GM21381 (cell line): Measurements from ENCODE around the gene TTI1.

Experiments used
- ATAC-seq: cut with Tn5 transposase; IDR thresholded peaks from one replicate; pipeline ENCODE4 v1.9.1; 2021; ENCODE audit warnings: mild to moderate bottlenecking, moderate library complexity; ENCODE audit not compliant: unreplicated experiment

Gene TTI1

DNA sequence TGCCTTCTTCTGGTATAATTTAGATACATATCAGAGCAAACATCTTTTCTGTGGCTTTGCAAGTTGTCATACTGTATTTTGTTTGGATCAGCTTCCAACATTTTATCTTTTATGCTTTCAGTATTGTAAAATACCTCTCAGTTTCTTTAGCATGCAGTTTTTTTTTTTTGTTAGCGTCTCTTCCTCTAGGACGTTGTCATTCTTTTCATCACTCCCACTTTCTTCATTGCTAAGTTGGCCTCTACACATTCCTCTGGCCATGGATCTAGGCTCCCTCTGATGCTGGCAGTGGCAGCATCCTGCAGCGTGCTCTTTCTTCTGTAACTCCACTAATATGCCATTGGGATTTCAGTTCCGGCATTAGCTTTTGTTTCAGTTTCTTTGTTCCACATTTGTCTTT is 22.0 kb upstream of the TTI1 start:
- no peak for ATAC-seq

DNA sequence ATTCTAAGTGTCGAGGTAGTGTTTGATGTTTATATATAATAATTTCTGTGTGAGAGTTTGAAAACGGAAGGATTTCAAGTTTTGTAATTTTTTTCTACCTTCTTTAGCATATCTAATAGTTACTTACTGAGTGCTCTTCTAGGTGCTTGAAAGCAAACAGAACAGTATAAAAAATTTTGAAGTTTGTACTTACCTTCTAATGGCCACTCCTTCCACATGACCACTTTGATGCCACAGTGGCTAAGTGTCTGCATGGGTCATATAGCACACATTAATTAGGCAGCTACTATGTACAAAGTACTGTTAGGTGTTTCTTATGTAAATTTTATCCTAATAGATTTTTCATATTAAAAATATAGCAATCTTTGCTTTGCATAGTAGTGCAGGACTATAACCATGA is 21.4 kb upstream of the TTI1 start:
- ATAC-seq: no peak

DNA sequence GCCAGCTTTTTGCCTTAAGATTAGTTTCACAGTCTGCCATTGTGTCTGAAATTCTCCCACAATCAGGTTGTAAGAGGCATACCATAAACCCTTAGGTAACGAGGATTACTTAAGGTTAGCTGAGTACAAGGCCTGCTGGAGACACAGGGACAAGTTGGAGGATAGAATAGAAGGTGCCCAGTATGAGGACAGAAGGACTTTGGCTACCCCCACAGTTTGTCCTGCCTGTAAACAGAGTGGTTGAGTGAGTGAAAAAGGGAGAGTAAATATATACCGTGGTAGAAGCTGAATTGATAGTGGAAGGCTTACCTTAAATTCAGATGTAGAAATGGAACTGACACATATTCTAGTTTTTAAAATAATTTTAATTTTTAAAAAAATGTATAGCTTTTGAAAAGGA is 19.6 kb upstream of the TTI1 start:
- ATAC-seq: no peak

DNA sequence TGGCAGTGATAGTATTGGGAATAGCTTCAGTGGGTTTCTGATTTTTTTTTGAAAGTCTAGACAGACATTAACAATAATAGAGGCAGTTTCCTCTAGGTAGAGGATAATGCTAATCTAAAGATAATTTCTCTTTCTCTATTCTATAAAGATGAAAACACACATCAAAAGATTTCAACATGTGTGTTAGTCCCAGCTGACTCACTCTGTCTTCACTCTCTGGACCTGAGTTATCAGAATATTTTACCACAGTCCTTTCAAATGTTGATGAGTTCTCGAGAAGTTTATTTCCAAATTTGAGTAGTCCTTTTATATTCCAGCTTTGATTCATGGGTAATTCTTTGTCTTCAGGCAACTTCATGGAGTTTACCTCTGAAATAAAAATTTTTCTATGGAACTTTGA is 17.4 kb upstream of the TTI1 start:
- no peak for ATAC-seq

DNA sequence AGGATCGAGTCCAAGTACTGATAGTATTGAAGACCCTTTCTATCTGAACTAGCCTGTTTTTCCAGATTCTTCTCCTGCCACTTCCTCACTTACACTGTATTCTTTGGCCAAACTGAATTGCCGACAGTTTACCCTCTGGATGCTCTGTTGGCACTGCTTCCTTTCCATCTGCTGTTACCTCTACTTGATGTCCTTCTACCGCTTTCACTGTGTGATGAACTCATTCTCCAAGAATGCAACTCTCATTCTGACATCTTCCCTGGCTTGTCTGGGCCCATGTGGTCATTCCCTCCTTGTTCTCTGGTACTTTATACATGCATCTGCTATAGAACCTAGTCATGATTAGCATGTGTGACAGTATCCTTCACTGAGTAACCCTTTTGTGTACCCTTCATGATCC is 16.5 kb upstream of the TTI1 start:
- no peak for ATAC-seq

DNA sequence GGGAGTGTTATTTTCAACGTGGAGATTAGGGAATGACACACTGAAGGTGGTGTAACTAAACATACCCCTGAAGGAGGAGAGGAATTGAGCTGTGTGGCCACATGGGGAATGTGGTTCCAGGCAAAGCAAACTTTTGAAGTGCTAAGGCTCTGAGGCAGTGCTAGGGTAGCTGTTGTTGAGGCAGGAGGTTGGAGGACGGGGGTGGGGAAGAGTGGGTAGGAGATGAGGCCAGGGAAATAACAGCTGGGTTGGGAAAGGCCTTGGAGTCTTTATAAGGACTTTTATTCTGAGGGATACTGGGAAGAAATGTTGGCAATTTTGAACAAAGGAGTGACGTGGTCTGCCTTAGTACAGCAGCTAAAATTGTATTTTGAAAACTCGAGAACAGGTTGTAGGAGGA is 13.3 kb upstream of the TTI1 start:
- ATAC-seq: no peak

DNA sequence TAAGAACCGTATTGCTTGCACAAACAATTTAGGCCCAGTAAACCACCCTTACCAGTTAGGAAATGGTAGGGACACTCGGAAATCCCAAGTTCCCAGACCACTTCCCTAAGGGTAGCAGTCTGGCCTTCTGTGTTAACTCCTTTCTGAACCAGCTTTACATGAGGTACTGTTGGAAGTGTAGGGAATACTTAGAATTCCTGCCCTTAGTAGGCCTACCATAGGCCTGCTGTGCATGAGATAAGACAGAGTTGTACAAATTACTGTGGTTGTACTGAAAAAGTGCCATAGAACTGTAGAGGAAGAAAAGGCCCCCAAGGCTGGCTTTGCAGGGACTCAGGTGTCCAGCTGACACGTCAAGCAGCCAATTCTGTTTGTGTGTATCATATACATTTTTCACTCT is 11.4 kb upstream of the TTI1 start:
- no peak for ATAC-seq

DNA sequence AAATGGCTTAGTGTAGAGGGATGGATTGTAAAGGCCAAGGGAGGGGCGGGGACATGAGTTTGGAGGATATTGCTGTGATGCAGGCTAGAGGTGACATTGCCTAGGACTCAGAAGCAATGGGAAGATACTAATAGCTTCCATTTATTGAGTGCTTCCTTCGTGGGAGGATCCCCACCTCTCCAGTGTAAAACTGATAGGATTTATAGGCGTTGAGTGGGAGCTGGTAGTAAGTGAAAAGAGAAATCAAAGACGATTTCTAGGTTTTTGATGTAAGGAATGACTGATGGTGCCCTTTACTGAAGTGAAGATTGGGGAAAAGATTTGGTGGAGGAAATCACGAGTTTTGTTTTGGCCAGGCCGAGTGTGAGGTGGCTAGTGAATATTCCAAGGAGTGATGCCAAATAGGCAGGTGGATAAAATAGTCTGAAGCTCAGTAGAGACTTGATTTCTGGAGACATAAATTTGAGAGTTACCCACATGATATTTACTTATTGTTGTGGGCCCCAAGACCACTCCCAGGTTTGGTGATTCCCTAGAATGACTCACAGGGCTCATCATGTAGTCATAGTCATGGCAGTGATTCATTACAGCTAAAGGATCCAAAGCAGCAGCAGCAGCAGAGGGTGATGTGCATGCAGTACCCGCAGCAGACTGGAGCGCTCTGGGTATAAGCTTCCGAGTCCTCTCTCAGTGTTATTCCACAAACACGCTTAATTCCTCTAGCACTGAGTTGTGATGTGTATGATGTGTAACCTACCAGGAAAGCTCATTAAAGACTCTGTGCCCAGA is 10.4 kb upstream of the TTI1 start:
- ATAC-seq: no peak

DNA sequence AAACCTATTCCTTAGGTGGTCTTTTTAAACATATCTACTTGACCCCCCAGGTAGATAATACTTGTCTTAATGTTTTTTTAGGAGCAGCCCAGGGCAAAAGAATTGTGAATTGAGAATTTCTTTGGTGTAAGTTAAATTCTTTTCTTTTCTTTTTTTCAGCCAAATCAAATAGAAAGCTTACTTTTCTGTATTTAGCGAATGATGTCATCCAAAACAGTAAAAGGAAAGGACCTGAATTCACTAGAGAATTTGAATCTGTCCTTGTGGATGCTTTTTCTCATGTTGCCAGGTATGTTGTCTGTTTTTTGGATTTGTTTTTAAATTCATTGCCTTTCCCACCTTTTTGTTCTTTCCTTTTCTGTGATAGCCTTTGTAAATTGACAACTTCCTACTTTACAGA is 7.0 kb upstream of the TTI1 start:
- ATAC-seq: no peak

DNA sequence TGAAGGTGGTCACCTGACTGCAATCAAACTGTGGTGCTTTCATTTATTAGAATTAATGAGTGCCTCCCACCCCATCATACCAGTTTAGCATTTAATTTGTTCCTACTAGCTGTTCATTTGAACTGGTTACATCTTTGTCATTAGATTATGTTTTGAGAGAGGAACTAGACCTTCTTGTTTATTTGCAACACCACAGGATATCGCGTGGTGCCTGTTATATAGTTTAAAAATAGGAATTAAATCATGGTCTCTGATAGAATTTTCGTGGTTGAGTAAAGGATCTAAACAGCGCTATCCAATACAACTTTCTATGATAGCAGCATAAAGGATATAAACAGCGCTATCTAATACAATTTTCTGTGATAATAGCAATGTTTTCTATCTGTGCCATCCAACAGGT is 3.1 kb upstream of the TTI1 start:
- no peak for ATAC-seq

DNA sequence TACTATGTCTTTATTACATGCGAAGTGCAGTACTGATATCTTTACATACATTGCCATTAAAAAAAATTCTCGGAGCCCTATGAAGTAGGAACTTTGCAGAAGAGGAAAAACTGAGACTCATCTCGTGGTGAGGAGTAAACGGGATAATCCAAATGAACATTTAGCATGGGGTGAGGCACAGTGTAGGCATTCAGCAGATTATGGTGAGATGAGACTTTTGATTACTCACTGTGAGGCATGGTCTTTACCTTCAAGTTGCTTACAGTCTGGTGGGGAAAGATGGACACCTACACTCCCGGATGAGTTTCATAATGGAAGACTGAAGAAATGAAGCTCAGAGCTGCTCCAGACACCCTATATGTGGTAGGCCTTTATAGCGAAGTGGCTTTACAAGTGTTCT is 1.7 kb upstream of the TTI1 start:
- ATAC-seq: no peak

DNA sequence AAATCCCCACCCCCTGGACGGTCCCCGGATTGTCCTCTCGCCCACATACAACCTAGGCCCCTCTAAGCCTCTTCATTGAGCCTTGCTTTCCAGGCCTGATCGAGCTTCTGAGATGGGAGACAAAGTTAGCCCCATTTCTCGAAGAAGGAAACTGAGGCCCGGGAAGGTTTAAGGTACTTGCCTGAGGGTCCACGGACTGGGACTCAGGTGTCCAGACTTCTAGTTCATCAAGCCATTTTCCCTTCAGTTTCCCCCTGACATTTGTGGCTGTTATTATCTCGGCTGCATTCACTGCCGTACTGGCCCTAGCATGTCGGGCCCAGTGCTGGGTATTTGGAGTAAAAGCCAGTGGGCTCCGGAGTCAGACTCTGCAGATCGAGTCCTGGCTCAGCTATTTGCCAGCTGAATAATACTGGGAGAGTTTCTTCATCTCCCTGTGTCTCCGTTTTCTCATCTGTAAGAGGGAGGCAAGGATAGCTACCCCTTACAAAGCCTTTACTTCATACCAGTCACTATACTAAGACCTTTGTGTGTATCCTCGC is 923 bp upstream of the TTI1 start:
- no peak for ATAC-seq

DNA sequence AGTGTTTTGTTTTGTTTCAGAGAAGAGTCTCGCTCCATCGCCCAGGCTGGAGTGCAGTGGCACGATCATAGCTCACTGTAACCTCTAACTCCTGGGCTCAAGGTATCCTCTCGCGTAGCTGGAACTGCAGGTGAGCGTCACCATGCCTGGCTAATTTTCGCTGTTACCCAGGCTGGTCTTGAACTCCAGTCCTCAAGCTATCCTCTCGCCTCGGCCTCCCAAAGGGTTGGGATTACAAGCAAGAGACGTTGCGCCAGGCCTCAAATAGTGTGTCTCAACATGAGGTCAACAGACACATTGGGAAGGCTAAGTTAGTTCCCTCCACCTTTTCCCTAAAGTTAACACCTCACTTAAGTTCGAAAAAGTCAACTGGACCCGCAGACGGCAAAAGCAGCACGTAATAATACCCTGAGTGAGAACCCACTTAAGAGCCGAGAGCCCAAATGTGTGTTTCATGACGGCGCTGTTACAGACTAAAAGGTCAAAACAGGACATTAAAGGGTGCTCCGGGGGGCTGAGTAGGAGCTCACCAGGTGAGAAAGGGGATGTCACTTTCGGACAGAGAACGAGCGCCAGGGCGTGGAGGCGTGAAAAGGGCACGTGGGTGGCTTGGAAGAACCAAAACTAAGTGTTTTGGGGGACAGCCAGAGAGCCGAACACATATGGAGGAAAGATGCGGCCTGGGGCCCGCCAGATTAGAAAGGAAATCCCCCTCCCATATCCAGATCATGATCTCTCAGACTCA is 499 bp downstream of the TTI1 start:
- peak; percentile 50 for ATAC-seq

DNA sequence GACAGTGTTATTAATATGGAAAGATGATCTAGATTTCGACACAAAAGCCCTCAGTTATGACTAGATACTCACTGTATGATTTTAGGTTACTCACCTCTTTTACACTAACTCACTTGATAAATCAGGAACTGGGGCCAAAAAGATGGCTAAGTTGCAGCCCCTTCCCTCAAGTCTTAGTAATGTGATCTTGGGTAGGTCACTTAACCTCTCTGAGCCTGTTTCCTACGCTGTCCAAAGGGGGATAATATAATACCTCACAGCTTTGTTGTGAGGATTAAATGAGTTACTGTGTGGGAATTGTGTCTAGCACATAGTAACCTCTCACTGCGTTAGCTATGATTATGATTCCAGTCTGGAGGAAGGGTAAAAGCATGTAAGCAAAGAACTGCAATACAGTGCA is 1.3 kb downstream of the TTI1 start:
- no peak for ATAC-seq

DNA sequence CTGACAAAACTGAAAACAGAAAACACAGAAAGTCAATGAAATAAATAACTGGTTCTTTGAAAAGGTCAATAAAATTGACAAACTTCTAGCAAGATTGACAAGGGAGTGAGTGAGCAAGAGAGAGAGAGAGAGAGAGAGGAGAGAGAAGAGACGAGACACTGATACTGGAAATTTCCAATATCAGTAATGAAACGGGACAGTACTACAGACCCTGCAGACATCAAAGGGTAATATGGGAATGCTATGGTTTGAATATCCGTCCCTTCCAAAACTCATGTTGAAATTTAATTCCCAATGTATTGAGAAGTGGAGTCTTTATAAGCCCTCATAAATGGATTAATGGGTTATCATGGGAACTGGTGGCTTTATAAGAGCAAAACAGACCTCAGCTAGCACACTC is 3.8 kb downstream of the TTI1 start:
- ATAC-seq: no peak

DNA sequence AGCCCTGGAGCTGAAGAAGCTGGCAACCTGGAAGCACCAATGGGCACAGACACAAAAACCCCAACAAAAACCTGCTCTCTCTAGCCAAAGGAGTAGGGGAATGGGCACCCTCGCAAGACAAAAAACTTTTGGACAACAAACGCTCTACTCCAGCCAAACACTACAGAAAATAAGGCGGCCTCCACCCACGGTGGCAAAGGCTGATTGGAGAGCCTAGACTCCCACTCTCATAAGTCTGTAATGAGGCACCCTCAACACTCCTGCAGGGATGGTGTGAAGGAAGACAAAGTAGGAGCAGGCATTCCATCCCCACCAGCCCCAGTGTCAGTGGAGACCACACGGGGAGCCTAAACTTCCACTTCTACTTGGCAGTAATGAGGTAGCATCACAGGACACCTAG is 8.8 kb downstream of the TTI1 start:
- ATAC-seq: no peak

DNA sequence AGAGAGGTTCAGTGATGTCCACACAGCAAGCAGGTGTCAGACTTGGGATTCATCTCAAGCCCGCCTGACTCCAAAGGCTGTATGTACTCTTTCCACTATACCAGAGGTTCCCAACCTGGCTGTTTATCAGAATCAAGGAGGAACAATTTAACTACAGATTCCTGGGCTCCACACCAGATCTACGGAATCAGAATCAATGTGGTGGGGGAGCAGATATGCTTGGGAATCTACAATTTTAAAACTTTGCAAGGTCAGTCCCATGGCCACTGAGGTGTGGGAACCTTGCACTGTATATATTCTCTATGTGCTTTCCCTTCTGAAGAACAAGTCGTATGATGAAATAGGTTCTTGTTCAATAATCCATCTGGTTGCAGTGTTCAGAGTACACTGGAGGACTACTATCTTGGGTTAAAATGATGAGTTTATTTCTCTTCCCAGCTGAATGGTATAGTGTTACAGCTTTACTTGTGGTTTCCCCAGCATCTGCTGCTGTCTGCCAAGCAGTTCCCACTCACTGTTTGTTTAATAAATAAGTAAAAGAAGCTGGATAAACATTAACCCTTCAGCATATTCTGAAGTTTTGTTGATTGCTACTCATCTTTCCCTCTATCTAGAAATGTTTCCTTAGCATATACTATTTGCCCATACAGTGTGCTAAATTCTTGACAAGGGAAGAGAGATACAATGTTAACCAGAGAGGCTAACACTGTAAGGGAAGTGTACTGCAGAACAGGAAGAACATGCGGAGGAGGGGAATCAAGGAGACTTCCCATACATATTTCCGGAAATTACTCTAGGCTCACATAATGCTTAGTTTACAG is 9.9 kb downstream of the TTI1 start:
- ATAC-seq: no peak

DNA sequence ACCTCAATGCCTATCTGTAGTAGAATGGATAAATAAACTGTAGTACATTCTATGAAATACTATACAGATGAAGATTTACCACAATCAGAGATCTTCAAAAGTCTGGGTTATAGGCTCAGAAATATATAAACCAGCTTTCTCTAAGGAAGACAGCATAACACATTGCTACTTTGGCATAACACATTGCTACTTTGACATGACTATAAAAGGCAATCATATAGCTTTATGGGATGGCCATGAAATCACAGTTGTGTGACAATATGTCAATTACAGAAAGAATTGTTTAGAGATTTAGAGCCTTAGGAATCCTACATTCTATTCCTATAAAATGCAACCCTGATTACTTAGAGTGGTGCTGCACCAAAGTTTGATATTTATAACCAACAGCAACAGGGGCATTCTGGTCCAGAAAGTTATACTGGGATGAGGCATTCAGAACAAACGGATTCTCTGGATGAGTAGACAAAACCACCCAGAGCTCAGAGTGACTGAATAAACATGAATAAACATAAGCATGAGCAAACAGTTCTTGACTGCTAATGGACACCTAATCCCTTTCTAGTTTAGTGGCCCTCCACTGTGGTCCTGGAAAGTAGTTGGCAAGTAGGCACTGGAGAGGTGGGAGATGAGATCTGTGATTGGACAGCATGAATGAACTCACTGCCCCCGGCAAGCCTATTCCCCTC is 12.0 kb downstream of the TTI1 start:
- no peak for ATAC-seq

DNA sequence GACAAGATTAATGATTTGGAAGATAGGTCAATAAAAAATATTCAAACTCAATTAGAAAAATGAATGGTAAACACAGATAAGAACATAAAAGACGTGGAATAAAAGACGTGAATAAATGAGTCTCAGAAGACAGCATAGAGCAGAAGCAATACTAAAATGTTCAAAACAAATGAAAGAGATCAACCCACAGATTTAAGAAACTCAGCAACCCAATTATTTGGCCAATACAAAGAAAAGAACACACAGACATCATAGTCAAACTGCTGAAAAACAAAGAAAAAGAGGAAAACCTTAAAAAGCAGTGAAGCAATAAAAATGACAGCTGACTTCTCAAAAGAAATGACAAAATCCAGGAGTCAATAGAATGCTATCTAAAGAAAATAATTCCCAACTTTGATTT is 14.9 kb downstream of the TTI1 start:
- no peak for ATAC-seq

DNA sequence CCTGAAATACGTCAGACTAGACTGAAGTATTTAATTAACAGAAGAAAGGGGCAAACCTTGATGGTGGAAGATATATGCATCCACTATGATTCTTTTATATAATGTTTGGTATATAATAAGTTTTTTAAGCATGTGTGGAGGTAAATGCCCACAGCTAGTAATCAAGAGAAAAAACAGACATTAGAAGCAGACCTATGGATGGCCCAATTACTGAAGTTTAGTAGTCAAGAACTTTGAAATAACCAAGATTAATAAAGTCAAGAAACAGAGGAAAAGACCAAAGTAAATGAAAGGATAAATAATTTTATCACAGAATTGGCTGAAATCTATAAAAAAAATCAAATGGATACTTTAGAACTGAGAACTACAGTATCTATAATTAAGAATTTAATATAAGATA is 15.3 kb downstream of the TTI1 start:
- ATAC-seq: no peak

DNA sequence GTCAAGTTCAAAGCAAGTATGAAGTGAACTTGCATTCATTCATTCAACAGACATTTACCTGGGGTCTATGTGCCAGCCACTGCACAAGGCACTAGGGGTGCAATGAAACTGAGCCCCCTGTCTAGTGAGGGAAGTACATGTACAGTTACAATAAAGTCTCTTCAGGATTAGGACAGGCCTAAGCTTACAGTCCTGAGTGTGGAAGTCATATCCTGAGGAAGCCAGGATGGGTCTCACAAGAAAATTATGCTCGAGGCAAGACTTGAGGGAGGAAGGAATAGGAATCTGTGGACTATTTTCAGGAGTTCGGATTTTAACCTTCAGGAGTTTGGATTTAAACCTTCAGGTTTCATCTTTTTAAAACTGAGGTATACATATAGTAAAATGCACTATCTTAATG is 19.4 kb downstream of the TTI1 start:
- no peak for ATAC-seq
